B cell (primary cell): ENCODE measurements around the gene FAM210B. TPM values are rescaled to one million over a fixed set of nuclear protein-coding genes. Genes with fewer than 3 reads are reported as not detected.

ENCODE experiments used
- ATAC-seq: fragments of 200-7000 bp; cut with Tn5 transposase; one replicate; pipeline ENCODE4 v1.10.0; 2021; ENCODE audit warnings: low read depth, mild to moderate bottlenecking, moderate number of reproducible peaks, moderate library complexity
- CTCF ChIA-PET: fragments of 350-600 bp; sonication (Branson Sonifier 250); formaldehyde crosslinking; loops from one replicate; lab custom pipeline; 2021; ENCODE audit warnings: antibody characterized with exemption, inconsistent platforms; lab: Charles Lee
- POLR2A ChIA-PET: fragments of 350-600 bp; sonication (Branson Sonifier 250); formaldehyde crosslinking; loops from one replicate; lab custom pipeline; 2021; ENCODE audit warnings: antibody characterized with exemption; lab: Charles Lee
- DNase-seq: peaks from one replicate; pipeline ENCODE4 v3.0.0; 2013
- H2AFZ ChIP-seq: 2 replicates; pipeline ENCODE4 v1.6.1; 2012; ENCODE audit warnings: mild to moderate bottlenecking, low read depth, low read length; ENCODE audit not compliant: insufficient read depth, poor library complexity, severe bottlenecking
- H3K27ac ChIP-seq, 2 donors: 1 replicate in 1 of 2; 2 replicates in 1 of 2; pipeline ENCODE4 v1.5.1; 2012 to 2013; ENCODE audit warnings: low read length in 2 of 2, mild to moderate bottlenecking in 2 of 2, moderate library complexity in 1 of 2
- H3K27me3 ChIP-seq, 4 experiments: fragments of 200-600 bp in 1 of 4; sonication (generic) in 1 of 4; replicated peaks in 1 of 4; 1 replicate in 2 of 4; 2 replicates in 2 of 4; pipeline versions ENCODE4 v1.6.1 to v1.7.0; 2013 to 2016; ENCODE audit warnings: low read length in 3 of 4, mild to moderate bottlenecking in 2 of 4, mixed read lengths in 1 of 4, moderate library complexity in 1 of 4; ENCODE audit not compliant: insufficient read depth in 4 of 4, control insufficient read depth in 3 of 4; ENCODE audit errors: control extremely low read depth in 1 of 4
- H3K36me3 ChIP-seq, 2 experiments: replicated peaks in 1 of 2; 1 replicate in 1 of 2; 2 replicates in 1 of 2; pipeline versions ENCODE4 v1.6.1 to v1.7.1; 2013; ENCODE audit warnings: low read length in 1 of 2; ENCODE audit not compliant: insufficient read depth in 2 of 2, control insufficient read depth in 1 of 2; ENCODE audit errors: control extremely low read depth in 1 of 2, extremely low read depth in 1 of 2
- H3K4me1 ChIP-seq, 2 donors: fragments of 200-600 bp in 1 of 2; sonication (generic) in 1 of 2; 1 replicate in 1 of 2; 2 replicates in 1 of 2; pipeline versions ENCODE4 v1.5.1 to v1.6.1; 2013 to 2017; ENCODE audit warnings: low read length in 2 of 2; ENCODE audit not compliant: control insufficient read depth in 2 of 2, insufficient read depth in 2 of 2
- H3K4me2 ChIP-seq: replicated peaks from 2 replicates; pipeline ENCODE3; 2012; ENCODE audit warnings: mild to moderate bottlenecking, low read depth, low read length; ENCODE audit not compliant: poor library complexity, severe bottlenecking
- H3K4me3 ChIP-seq, 5 experiments: fragments of 200-600 bp in 1 of 5; sonication (generic) in 1 of 5; 1 replicate in 3 of 5; 2 replicates in 2 of 5; pipeline versions ENCODE4 v1.5.1 to v1.7.0; 2011 to 2016; ENCODE audit warnings: low read length in 4 of 5, mild to moderate bottlenecking in 4 of 5, low read depth in 2 of 5, control low read depth in 1 of 5, moderate library complexity in 1 of 5; ENCODE audit not compliant: insufficient read depth in 1 of 5; ENCODE audit errors: control extremely low read depth in 1 of 5, extremely low read depth in 1 of 5
- H3K79me2 ChIP-seq: fragments of 200-600 bp; sonication (generic); one replicate; pipeline ENCODE4 v1.6.0; 2016; ENCODE audit warnings: low read length; ENCODE audit not compliant: control insufficient read depth, insufficient read depth
- H3K9ac ChIP-seq: fragments of 200-600 bp; sonication (generic); 2 replicates; pipeline ENCODE4 v1.6.1; 2017; ENCODE audit warnings: mild to moderate bottlenecking, low read length, moderate library complexity
- H3K9me3 ChIP-seq, 3 donors: one replicate each; pipeline versions ENCODE4 v1.6.1 to v1.7.1; 2013; ENCODE audit warnings: low read length in 2 of 3; ENCODE audit not compliant: control insufficient read depth in 2 of 3, insufficient read depth in 1 of 3; ENCODE audit errors: control extremely low read depth in 1 of 3
- H4K20me1 ChIP-seq: 2 replicates; pipeline ENCODE4 v1.6.0; 2012; ENCODE audit warnings: mild to moderate bottlenecking, low read length; ENCODE audit not compliant: insufficient read depth, control insufficient read depth, poor library complexity, severe bottlenecking
- H3K27ac Mint-ChIP-seq: one replicate; pipeline ENCODE4 v1.8.0; 2021; ENCODE audit warnings: mixed read lengths
- H3K27me3 Mint-ChIP-seq: one replicate; pipeline ENCODE4 v1.8.0; 2021; ENCODE audit warnings: mixed read lengths
- H3K4me1 Mint-ChIP-seq: one replicate; pipeline ENCODE4 v1.8.0; 2021; ENCODE audit warnings: mixed read lengths
- H3K4me3 Mint-ChIP-seq: one replicate; pipeline ENCODE4 v1.8.0; 2021; ENCODE audit warnings: mixed read lengths
- H3K9me3 Mint-ChIP-seq: one replicate; pipeline ENCODE4 v1.8.0; 2022; ENCODE audit warnings: mixed read lengths; ENCODE audit not compliant: insufficient read depth
- EZH2 ChIP-seq: IDR thresholded peaks from 2 replicates; pipeline ENCODE4 v1.6.1; 2012; ENCODE audit warnings: borderline replicate concordance, low read depth, mild to moderate bottlenecking, moderate library complexity, low read length; ENCODE audit not compliant: insufficient read depth, poor library complexity, severe bottlenecking
- WGBS: methylation state at CpG from one replicate; pipeline ENCODE4 v1.1.5; 2013; ENCODE audit warnings: missing lambda C conversion rate; ENCODE audit not compliant: insufficient coverage; 5-methylcytosine and 5-hydroxymethylcytosine counted together
- intact Hi-C: fragments of 100-400 bp; cut with micrococcal nuclease; formaldehyde crosslinking; loops from one replicate; pipeline ENCODE4 v1.10.0; 2022
- polyA plus RNA-seq: library from polyadenylated mRNA; depleted of rRNA; stranded (reverse); fragments of >200 nt; gene quantifications from 2 replicates; pipeline ENCODE4 v1.2.3, GENCODE V29; 2012
- total RNA-seq, 2 donors: library from RNA; stranded (reverse); fragments of 120-200 nt in 1 of 2; gene quantifications; 1 replicate in 1 of 2; 2 replicates in 1 of 2; pipeline versions ENCODE4 v1.2.3 to v1.2.4, GENCODE V29; 2013 to 2022
- TF ChIP-seq, protein P1 (sequence below): fragments of 200-600 bp; IDR thresholded peaks from one replicate; pipeline ENCODE4 v1.8.0; 2022; ENCODE audit warnings: antibody characterized with exemption, mild to moderate bottlenecking

Gene FAM210B
- total and polyA plus RNA-seq, 2 donors (not counting 1 experiment from before 2014, with no cell fraction given): 4.0 to 13.6 TPM

DNA sequence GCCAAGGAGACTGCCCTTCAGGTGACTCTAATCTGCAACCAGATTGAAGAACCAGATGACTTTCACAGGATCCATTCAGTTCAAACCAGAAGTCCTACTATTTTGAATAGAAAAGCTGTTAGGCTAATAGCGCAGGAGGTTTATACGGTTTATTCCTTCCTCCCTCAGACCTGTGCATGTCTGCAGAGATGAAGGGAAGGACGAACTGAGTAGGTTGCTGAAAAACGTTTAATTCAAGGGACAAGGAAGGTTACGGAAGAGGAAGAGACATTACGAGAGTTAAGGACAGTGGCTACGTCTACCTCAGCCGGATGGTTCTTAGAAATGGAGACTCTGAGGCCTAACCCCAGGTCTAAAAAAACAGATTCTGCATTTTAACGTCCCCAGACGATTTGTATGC is 32.3 kb downstream of the FAM210B start:
- Histone ChIP-seq H4K20me1 (no peaks in the 10 kb centered on the region), H2AFZ (peak overlapping the region; percentile 90), H3K4me2 (peak overlapping the region; percentile 77), H3K27me3 (no peaks in the 10 kb centered on the region), H3K4me3 (peak overlapping the region in 2 of 5 experiments; percentile 95 to 98), H3K9ac (peak overlapping the region; percentile 85), H3K79me2 (peaks cover 34% of the 10 kb centered on the region), H3K9me3 (no peaks in the 10 kb centered on the region), H3K27ac (no peak overlapping the region), H3K4me1 (peaks cover 16 to 21% of the 10 kb centered on the region in 2 donors), H3K36me3 (peaks cover under 1 to 10% of the 10 kb centered on the region in 2 experiments)
- intact Hi-C loops: loop anchor here (10.0 kb wide), 1 partner anchor 1324 kb away; the partner anchor contains the start of gene PMEPA1
- Mint-ChIP-seq H3K27ac (no peak overlapping the region), H3K27me3 (no peaks in the 10 kb centered on the region), H3K4me3 (no peak overlapping the region), H3K4me1 (peaks cover 18% of the 10 kb centered on the region), H3K9me3 (no peaks in the 10 kb centered on the region)
- ChIA-PET CTCF (interaction anchor here (0.9 to 1.7 kb wide), 3 partner anchors 13 to 32 kb away, joined by 3 to 5 read pairs (median 3); partner anchors contain the start of gene FAM210B), POLR2A (interaction anchor here (2.1 kb wide), 1 partner anchor 78 kb away, joined by 5 read pairs; the partner anchor contains the start of gene RTF2)
- no peak for TF ChIP-seq EZH2
- TF ChIP-seq, protein P1, sequence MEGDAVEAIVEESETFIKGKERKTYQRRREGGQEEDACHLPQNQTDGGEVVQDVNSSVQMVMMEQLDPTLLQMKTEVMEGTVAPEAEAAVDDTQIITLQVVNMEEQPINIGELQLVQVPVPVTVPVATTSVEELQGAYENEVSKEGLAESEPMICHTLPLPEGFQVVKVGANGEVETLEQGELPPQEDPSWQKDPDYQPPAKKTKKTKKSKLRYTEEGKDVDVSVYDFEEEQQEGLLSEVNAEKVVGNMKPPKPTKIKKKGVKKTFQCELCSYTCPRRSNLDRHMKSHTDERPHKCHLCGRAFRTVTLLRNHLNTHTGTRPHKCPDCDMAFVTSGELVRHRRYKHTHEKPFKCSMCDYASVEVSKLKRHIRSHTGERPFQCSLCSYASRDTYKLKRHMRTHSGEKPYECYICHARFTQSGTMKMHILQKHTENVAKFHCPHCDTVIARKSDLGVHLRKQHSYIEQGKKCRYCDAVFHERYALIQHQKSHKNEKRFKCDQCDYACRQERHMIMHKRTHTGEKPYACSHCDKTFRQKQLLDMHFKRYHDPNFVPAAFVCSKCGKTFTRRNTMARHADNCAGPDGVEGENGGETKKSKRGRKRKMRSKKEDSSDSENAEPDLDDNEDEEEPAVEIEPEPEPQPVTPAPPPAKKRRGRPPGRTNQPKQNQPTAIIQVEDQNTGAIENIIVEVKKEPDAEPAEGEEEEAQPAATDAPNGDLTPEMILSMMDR: no peak
- DNase-seq: no peak
- no peak for ATAC-seq
- WGBS: 37% methylated on average over 8 of the region's 10 CpGs

DNA sequence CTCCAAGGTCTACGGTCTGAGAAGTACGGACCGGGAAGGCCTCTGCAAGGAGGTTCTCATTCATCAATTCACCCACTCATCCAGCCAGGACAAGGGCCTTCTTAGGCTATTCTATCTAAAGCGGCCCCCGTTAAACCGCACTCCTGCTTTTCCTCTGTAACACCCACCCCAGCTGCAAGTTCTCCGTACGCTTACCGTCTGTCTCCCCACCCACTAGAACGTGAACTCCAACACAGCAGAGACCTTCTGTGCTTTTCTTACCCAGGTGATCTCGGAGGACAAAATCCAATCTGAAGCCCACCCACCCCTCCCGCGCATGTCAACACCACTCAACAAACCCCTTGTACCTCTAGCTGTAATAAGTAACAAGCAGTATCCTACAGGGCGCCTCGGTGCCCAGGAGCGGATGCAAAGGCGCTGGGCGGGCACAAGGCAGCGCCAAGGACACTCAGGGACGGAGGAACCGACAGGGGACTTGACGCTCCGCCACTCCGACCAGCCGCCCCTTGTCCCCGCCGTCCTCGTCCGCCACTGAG is 32.9 kb downstream of the FAM210B start:
- H3K4me3 ChIP-seq: peak overlapping the region; percentile 45 to 98 (median 73)
- H3K27ac ChIP-seq: peak overlapping the region; percentile 84 to 90
- no peaks in the 10 kb centered on the region for H3K27me3 Mint-ChIP-seq
- H4K20me1 ChIP-seq: no peaks in the 10 kb centered on the region
- no peak for DNase-seq
- ChIA-PET CTCF (interaction anchor here (0.8 to 1.7 kb wide), 4 partner anchors 13 to 33 kb away, joined by 3 to 5 read pairs (median 4); partner anchors contain the start of gene FAM210B), POLR2A (interaction anchor here (1.2 to 2.1 kb wide), 2 partner anchors 33 to 77 kb away, joined by 3 to 5 read pairs; partner anchors contain the start of genes FAM210B and RTF2)
- H3K4me2 ChIP-seq: peak overlapping the region; percentile 77
- H3K79me2 ChIP-seq: peaks cover 34% of the 10 kb centered on the region
- intact Hi-C loops: loop anchor here (1.0 to 10.0 kb wide), 3 partner anchors 33 to 1323 kb away; partner anchors contain the start of genes FAM210B, PMEPA1 and RTF2
- peaks cover 18% of the 10 kb centered on the region for H3K4me1 Mint-ChIP-seq
- no peak overlapping the region for H3K27ac Mint-ChIP-seq
- H3K4me3 Mint-ChIP-seq: no peak overlapping the region
- peak overlapping the region; percentile 85 for H3K9ac ChIP-seq
- no peak for TF ChIP-seq EZH2
- TF ChIP-seq, protein P1: no peak
- H3K9me3 Mint-ChIP-seq: no peaks in the 10 kb centered on the region
- no peaks in the 10 kb centered on the region for H3K27me3 ChIP-seq
- peak overlapping the region; percentile 90 for H2AFZ ChIP-seq
- H3K9me3 ChIP-seq: no peaks in the 10 kb centered on the region
- peaks cover 0 to 15% of the 10 kb centered on the region in 2 experiments for H3K36me3 ChIP-seq
- no peak for ATAC-seq
- peaks cover 16 to 21% of the 10 kb centered on the region in 2 donors for H3K4me1 ChIP-seq
- under 1% methylated on average over 28 of the region's 29 CpGs for WGBS
